Measurements from ENCODE around the gene DLGAP1. TPM values are rescaled to one million over a fixed set of nuclear protein-coding genes. Genes with fewer than 3 reads are reported as not detected.

DLGAP1 gene
- total RNA-seq, 6 experiments from 2014 or later = 0.09 to 0.31 (median 0.18) TPM; not detected in 2

DNA sequence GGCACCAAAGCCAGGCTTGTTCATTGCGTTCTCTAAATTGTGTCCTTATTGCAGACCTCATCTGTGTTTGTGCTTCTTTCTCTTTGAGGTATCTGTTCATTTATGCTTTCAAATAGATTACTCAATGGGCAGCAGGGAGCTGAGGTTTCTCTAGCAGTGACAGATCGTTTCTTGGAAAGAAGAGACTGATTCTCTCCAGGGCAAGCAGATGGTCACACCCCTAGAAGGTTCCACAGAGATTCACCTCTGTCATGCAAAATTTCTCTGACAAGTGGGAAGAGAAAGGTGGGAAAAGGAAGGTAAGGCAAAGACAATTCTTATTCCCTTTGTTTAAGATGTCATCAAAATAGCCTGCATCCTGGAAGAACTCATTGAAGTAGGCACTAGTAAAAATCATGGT is 14.0 kb downstream of the DLGAP1 start:
- no peak for TF ChIP-seq POLR2A (IDR thresholded peaks at IDR 0.05)
- TF ChIP-seq, protein P1, sequence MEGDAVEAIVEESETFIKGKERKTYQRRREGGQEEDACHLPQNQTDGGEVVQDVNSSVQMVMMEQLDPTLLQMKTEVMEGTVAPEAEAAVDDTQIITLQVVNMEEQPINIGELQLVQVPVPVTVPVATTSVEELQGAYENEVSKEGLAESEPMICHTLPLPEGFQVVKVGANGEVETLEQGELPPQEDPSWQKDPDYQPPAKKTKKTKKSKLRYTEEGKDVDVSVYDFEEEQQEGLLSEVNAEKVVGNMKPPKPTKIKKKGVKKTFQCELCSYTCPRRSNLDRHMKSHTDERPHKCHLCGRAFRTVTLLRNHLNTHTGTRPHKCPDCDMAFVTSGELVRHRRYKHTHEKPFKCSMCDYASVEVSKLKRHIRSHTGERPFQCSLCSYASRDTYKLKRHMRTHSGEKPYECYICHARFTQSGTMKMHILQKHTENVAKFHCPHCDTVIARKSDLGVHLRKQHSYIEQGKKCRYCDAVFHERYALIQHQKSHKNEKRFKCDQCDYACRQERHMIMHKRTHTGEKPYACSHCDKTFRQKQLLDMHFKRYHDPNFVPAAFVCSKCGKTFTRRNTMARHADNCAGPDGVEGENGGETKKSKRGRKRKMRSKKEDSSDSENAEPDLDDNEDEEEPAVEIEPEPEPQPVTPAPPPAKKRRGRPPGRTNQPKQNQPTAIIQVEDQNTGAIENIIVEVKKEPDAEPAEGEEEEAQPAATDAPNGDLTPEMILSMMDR (IDR thresholded peaks at IDR 0.05) = no peak
- H3K4me1 ChIP-seq = no peaks in the 10 kb centered on the region
- DNase-seq (no peak), ATAC-seq (no peak)
- H3K9me3 ChIP-seq = no peaks in the 10 kb centered on the region
- intact Hi-C loops (cut with DNase I) = no loop called here
- no peak overlapping the region for H3K27ac ChIP-seq
- H3K4me3 ChIP-seq = no peak overlapping the region
- WGBS (ENCODE audit: insufficient coverage, low coverage, low lambda C conversion rate, missing lambda C conversion rate) = 40% methylated on average over 2 of the region's 2 CpGs
- H3K36me3 ChIP-seq = no peaks in the 10 kb centered on the region
- H3K27me3 ChIP-seq = no peaks in the 10 kb centered on the region

DNA sequence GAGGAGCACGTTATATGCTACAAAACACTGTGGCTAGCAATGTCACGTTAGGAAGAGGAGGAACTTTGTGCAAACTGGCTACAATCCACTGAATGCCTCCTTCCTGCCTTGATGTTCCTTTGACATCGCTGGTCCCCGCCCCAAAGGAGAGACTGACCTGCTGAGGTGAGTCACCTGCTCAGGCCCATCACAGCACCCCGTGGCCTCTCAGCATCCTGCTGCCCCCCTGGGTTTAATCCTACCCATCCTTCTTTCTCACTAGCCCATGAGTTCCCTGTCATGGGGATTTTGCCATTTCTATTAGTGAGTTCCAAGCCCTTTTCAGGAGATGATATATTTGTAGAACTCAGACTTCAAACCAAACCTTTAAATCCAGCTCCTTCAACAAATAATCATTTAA is 16.2 kb downstream of the DLGAP1 start:
- Histone ChIP-seq H3K4me1 (no peaks in the 10 kb centered on the region), H3K27me3 (no peaks in the 10 kb centered on the region), H3K9me3 (no peaks in the 10 kb centered on the region), H3K36me3 (no peaks in the 10 kb centered on the region), H3K4me3 (no peak overlapping the region), H3K27ac (no peak overlapping the region)
- ATAC-seq (no peak), DNase-seq (no peak)
- TF ChIP-seq, protein P1 (IDR thresholded peaks at IDR 0.05) = no peak
- no peak for TF ChIP-seq POLR2A (IDR thresholded peaks at IDR 0.05)
- WGBS (ENCODE audit: insufficient coverage, low coverage, low lambda C conversion rate, missing lambda C conversion rate) = 5% methylated on average over 2 of the region's 5 CpGs
- intact Hi-C loops (cut with DNase I) = no loop called here

DNA sequence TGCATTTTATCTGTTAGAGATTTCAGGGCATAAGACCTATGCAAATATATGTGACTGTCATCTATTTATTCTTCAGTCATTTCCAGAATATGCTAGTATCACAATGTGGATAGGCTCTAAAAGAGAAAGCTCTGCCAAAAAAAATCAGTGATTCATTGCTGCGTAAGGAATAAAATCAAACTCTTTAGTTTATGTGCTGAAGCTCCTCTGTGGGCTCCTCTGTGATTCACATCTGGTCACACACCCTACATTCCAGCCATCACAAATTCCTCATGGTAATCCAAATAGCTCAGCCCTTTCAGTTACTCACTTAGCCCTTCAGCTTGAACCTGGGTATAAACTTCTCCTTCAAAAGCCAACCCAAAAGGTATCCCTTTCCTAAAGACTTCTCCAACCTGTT is 21.4 kb downstream of the DLGAP1 start:
- 60% methylated on average over 1 of the region's 1 CpG for WGBS (ENCODE audit: insufficient coverage, low coverage, low lambda C conversion rate, missing lambda C conversion rate)
- DNase-seq (no peak), ATAC-seq (no peak)
- Histone ChIP-seq H3K9me3 (no peaks in the 10 kb centered on the region), H3K27me3 (no peaks in the 10 kb centered on the region), H3K36me3 (no peaks in the 10 kb centered on the region), H3K27ac (no peak overlapping the region), H3K4me3 (no peak overlapping the region), H3K4me1 (no peaks in the 10 kb centered on the region)
- intact Hi-C loops (cut with DNase I) = no loop called here
- TF ChIP-seq, protein P1 (IDR thresholded peaks at IDR 0.05) = no peak
- no peak for TF ChIP-seq POLR2A (IDR thresholded peaks at IDR 0.05)

DNA sequence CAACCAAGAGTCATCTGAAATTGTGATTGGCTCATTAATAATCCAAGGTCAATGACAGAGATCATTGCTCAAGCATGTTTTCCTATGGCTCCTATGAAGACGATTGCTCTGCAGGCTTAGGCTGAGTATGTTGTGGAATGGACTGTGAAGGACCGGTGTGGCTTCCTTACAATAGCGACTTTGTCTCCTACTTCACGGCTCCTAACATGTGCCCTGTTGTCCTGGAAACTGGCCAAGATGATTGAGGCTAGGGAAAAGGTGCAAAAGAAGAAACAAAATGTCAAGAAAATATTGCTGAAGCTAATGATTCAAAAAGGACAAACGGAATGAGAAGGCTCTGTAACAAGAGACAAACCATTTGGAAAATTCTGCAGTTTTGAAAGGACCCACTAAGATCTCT is 24.3 kb downstream of the DLGAP1 start:
- WGBS (ENCODE audit: insufficient coverage, low coverage, low lambda C conversion rate, missing lambda C conversion rate) = 53% methylated on average over 5 of the region's 5 CpGs
- no peaks in the 10 kb centered on the region for H3K27me3 ChIP-seq
- no peak for ATAC-seq
- H3K4me3 ChIP-seq = no peak overlapping the region
- H3K9me3 ChIP-seq = no peaks in the 10 kb centered on the region
- TF ChIP-seq, protein P1 (IDR thresholded peaks at IDR 0.05) = no peak
- TF ChIP-seq POLR2A (IDR thresholded peaks at IDR 0.05) = no peak
- H3K4me1 ChIP-seq = no peaks in the 10 kb centered on the region
- no peaks in the 10 kb centered on the region for H3K36me3 ChIP-seq
- no peak overlapping the region for H3K27ac ChIP-seq
- DNase-seq = no peak
- intact Hi-C loops (cut with DNase I) = no loop called here

DNA sequence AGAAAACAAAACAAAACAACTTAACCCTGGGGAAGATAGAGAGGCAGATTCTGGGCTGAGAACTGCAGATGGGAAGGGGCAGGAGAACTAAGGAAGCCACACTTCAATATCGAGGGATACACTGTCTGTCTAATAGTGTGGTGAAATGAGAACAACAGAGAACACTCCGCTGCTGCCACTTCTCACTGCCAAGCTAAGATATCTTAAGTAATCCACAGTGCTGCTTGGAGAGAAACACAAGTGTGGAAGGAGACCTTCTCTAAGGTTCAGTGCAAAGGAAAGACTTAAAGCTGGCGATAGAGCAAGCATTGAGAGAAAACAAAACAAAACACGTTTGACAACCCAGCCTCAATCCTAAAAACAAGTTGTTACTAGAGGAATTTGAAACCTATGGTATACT is 37.4 kb downstream of the DLGAP1 start:
- TF ChIP-seq, protein P1 (IDR thresholded peaks at IDR 0.05) = no peak
- TF ChIP-seq POLR2A (IDR thresholded peaks at IDR 0.05) = no peak
- no peaks in the 10 kb centered on the region for H3K4me1 ChIP-seq
- H3K27ac ChIP-seq = no peak overlapping the region
- H3K27me3 ChIP-seq = no peaks in the 10 kb centered on the region
- 50% methylated on average over 4 of the region's 4 CpGs for WGBS (ENCODE audit: insufficient coverage, low coverage, low lambda C conversion rate, missing lambda C conversion rate)
- intact Hi-C loops (cut with DNase I) = no loop called here
- no peaks in the 10 kb centered on the region for H3K36me3 ChIP-seq
- no peak overlapping the region for H3K4me3 ChIP-seq
- no peak for ATAC-seq
- DNase-seq = no peak
- no peaks in the 10 kb centered on the region for H3K9me3 ChIP-seq

Measured in right lobe of liver (tissue), 6 donors.